ENCODE measurements around the gene UBR3.

DNA sequence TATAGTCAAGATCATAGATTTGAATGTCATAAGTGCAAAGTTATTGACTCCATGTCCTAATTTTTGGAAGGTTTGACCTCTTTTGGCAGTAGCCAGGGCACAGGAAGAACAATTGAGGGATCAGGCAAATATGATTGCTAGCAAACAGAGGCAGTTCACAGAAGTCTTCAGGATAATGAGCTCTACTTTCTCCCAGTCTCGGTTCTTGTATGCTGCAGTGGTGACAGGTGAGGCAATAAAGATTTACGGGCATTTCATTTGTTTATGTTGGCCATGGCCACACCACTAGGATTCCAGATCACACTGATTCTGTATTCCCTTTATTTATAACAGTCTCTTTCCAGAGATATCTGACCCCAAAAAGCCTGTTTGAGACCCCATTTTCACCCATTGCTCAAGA lies 137.5 kb downstream of the UBR3 start:
- no peak for TF ChIP-seq EP300 (IDR thresholded peaks at IDR 0.05; ENCODE audit: borderline replicate concordance)
- TF ChIP-seq, protein P1, sequence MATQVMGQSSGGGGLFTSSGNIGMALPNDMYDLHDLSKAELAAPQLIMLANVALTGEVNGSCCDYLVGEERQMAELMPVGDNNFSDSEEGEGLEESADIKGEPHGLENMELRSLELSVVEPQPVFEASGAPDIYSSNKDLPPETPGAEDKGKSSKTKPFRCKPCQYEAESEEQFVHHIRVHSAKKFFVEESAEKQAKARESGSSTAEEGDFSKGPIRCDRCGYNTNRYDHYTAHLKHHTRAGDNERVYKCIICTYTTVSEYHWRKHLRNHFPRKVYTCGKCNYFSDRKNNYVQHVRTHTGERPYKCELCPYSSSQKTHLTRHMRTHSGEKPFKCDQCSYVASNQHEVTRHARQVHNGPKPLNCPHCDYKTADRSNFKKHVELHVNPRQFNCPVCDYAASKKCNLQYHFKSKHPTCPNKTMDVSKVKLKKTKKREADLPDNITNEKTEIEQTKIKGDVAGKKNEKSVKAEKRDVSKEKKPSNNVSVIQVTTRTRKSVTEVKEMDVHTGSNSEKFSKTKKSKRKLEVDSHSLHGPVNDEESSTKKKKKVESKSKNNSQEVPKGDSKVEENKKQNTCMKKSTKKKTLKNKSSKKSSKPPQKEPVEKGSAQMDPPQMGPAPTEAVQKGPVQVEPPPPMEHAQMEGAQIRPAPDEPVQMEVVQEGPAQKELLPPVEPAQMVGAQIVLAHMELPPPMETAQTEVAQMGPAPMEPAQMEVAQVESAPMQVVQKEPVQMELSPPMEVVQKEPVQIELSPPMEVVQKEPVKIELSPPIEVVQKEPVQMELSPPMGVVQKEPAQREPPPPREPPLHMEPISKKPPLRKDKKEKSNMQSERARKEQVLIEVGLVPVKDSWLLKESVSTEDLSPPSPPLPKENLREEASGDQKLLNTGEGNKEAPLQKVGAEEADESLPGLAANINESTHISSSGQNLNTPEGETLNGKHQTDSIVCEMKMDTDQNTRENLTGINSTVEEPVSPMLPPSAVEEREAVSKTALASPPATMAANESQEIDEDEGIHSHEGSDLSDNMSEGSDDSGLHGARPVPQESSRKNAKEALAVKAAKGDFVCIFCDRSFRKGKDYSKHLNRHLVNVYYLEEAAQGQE (IDR thresholded peaks at IDR 0.05; ENCODE audit: low read depth), result no peak
- TF ChIP-seq TCF12 (IDR thresholded peaks at IDR 0.05; ENCODE audit: low read depth), result no peak
- TF ChIP-seq, protein P2, sequence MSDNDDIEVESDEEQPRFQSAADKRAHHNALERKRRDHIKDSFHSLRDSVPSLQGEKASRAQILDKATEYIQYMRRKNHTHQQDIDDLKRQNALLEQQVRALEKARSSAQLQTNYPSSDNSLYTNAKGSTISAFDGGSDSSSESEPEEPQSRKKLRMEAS (IDR thresholded peaks at IDR 0.05), result no peak
- no peak for TF ChIP-seq TEAD4 (IDR thresholded peaks at IDR 0.05)
- TF ChIP-seq USF1 (IDR thresholded peaks at IDR 0.05), result no peak
- no peak for TF ChIP-seq NFIC (IDR thresholded peaks at IDR 0.05)
- no peak for TF ChIP-seq YY1 (IDR thresholded peaks at IDR 0.05; ENCODE audit: low read depth)
- no peak for TF ChIP-seq FOXM1 (IDR thresholded peaks at IDR 0.05; ENCODE audit: borderline replicate concordance, low read depth)
- TF ChIP-seq ZBTB7A (IDR thresholded peaks at IDR 0.05; ENCODE audit: low read depth), result no peak
- TF ChIP-seq CREB1 (IDR thresholded peaks at IDR 0.05; ENCODE audit: low read depth), result no peak
- no peak for TF ChIP-seq EGR1 (IDR thresholded peaks at IDR 0.05)
